K562 (cell line): ENCODE measurements around the gene PCED1B. TPM values are rescaled to one million over a fixed set of nuclear protein-coding genes. Genes with fewer than 3 reads are reported as not detected.
A peak's percentile ranks its signal among the peaks of the same experiment; 100 is the strongest.

Experiments used
- ATAC-seq: fragments of 200-7000 bp; cut with Tn5 transposase; 3 replicates; pipeline ENCODE4 v1.9.1; 2020; ENCODE audit warnings: moderate library complexity
- BruUV-seq: library from RNA; stranded (reverse); fragments of 400-500 nt; replicated peaks from 2 replicates; lab custom pipeline; 2021; lab: Mats Ljungman, UMichigan
- CTCF ChIA-PET: fragments of 300-600 bp; formaldehyde crosslinking; extraction: SDS; loops from one replicate; lab custom pipeline; 2021; ENCODE audit warnings: low intra/inter-chr PET ratio; lab: Yijun Ruan, JAX
- POLR2A ChIA-PET: fragments of 300-600, 350-650 bp; sonication (Branson Sonifier 250); formaldehyde crosslinking; extraction: SDS; loops from one replicate; lab custom pipeline; 2021; ENCODE audit warnings: antibody characterized with exemption, inconsistent platforms; lab: Yijun Ruan, JAX
- DNase-seq, 4 experiments: peaks; one replicate each; pipeline versions ENCODE4 v3.0.0 to v3.0.0-alpha.2; 2011 to 2018; ENCODE audit warnings: low spot score in 3 of 4, mixed read lengths in 3 of 4; ENCODE audit errors: extremely low read depth in 1 of 4
- FAIRE-seq: peaks from 2 replicates; lab custom pipeline; 2011; peaks lifted over from hg19 to GRCh38; lab: Jason Lieb, UNC
- H2AFZ ChIP-seq: 2 replicates; pipeline ENCODE4 v1.6.0; 2011; ENCODE audit warnings: low read depth, low read length, control low read depth, inconsistent platforms
- H3K27ac ChIP-seq: fragments of 200-600 bp; 3 replicates; pipeline ENCODE4 v1.8.0; 2011; ENCODE audit warnings: low read depth, mild to moderate bottlenecking, control low read depth, inconsistent platforms, low read length, moderate library complexity, mixed read lengths; ENCODE audit errors: extremely low read depth
- H3K27me3 ChIP-seq, 2 experiments: fragments of 300-600 bp in 1 of 2; 2 replicates in 1 of 2; 3 replicates in 1 of 2; pipeline versions ENCODE4 v1.6.0 to v1.8.0; 2011; ENCODE audit warnings: inconsistent platforms in 2 of 2, low read length in 2 of 2, mild to moderate bottlenecking in 1 of 2, mixed read lengths in 1 of 2, moderate library complexity in 1 of 2; ENCODE audit not compliant: control insufficient read depth in 2 of 2, insufficient read depth in 2 of 2
- H3K36me3 ChIP-seq: fragments of 300-600 bp; 3 replicates; pipeline ENCODE4 v1.8.0; 2011; ENCODE audit warnings: mild to moderate bottlenecking, low read length, inconsistent platforms; ENCODE audit not compliant: control insufficient read depth, insufficient read depth
- H3K4me1 ChIP-seq, 2 experiments: fragments of 200-600 bp in 1 of 2; replicated peaks in 1 of 2; 2 replicates in 1 of 2; 3 replicates in 1 of 2; pipeline versions ENCODE4 v1.5.1 to v1.8.0; 2011; ENCODE audit warnings: inconsistent platforms in 2 of 2, low read length in 2 of 2, mild to moderate bottlenecking in 1 of 2, mixed read lengths in 1 of 2, moderate library complexity in 1 of 2; ENCODE audit not compliant: control insufficient read depth in 2 of 2, insufficient read depth in 2 of 2
- H3K4me2 ChIP-seq: 2 replicates; pipeline ENCODE4 v1.6.1; 2011; ENCODE audit warnings: low read length, control low read depth, inconsistent platforms, mixed read lengths; ENCODE audit not compliant: insufficient read depth
- H3K4me3 ChIP-seq: fragments of 200-600 bp; sonication (generic), shearing (Covaris generic); 2 replicates; pipeline ENCODE4 v1.5.1; 2016; ENCODE audit warnings: control low read depth, inconsistent platforms
- H3K79me2 ChIP-seq: fragments of 200-600 bp; 3 replicates; pipeline ENCODE4 v1.8.0; 2011; ENCODE audit warnings: low read length, inconsistent platforms; ENCODE audit not compliant: control insufficient read depth, insufficient read depth
- H3K9ac ChIP-seq, 2 experiments: 2 replicates each; pipeline versions ENCODE4 v1.6.0 to v1.6.1; 2011; ENCODE audit warnings: low read depth in 2 of 2, low read length in 2 of 2, control low read depth in 1 of 2, inconsistent platforms in 1 of 2, mild to moderate bottlenecking in 1 of 2, mixed read lengths in 1 of 2; ENCODE audit not compliant: insufficient read depth in 1 of 2
- H3K9me1 ChIP-seq: one replicate; pipeline ENCODE4 v1.6.0; 2011; ENCODE audit warnings: inconsistent platforms, mild to moderate bottlenecking, low read length, moderate library complexity; ENCODE audit not compliant: control insufficient read depth, insufficient read depth
- H3K9me3 ChIP-seq: replicated peaks from 2 replicates; pipeline ENCODE4 v1.5.1; 2011; ENCODE audit warnings: low read depth, low read length, inconsistent platforms; ENCODE audit not compliant: control insufficient read depth, insufficient read depth
- H4K20me1 ChIP-seq: replicated peaks from 2 replicates; pipeline ENCODE4 v1.6.1; 2011; ENCODE audit warnings: low read length, inconsistent platforms, mixed read lengths; ENCODE audit not compliant: control insufficient read depth, insufficient read depth
- E2F5 ChIP-seq: sonication (generic); formaldehyde crosslinking; IDR thresholded peaks from 2 replicates; pipeline ENCODE4 v1.8.0; 2022; ENCODE audit warnings: mild to moderate bottlenecking, missing genetic modification reagents
- MAFK ChIP-seq: IDR thresholded peaks from 2 replicates; pipeline ENCODE4 v1.6.1; 2011; ENCODE audit warnings: low read length, improper control_type of control experiment
- NR2C2 ChIP-seq, 2 experiments: fragments of 200-800 bp in 1 of 2; sonication (Bioruptor generic) in 1 of 2; sonication (generic) in 1 of 2; formaldehyde crosslinking in 1 of 2; IDR thresholded peaks; 2 replicates each; pipeline versions ENCODE4 v1.6.1 to v1.8.0; 2016 to 2022; ENCODE audit warnings: mild to moderate bottlenecking in 1 of 2, missing compliant biosample characterization in 1 of 2, missing genetic modification characterization in 1 of 2, missing genetic modification reagents in 1 of 2
- TBP ChIP-seq: optimal IDR thresholded peaks from 2 replicates; pipeline ENCODE3; 2011; ENCODE audit warnings: low read depth, low read length, improper control_type of control experiment
- TRIM28 ChIP-seq: fragments of 450-650 bp; IDR thresholded peaks from 2 replicates; pipeline ENCODE4 v1.6.1; 2017
- ZNF23 ChIP-seq: fragments of 250-450 bp; sonication (Bioruptor Pico); IDR thresholded peaks from 2 replicates; pipeline ENCODE4 v1.4.0; 2020; ENCODE audit warnings: mild to moderate bottlenecking
- WGBS: fragments of 100-300 bp; shearing (Covaris generic); methylation state at CpG from one replicate; pipeline ENCODE4 v1.1.6; 2016; ENCODE audit warnings: low coverage, mixed read lengths; ENCODE audit not compliant: insufficient coverage; ENCODE audit errors: missing lambda C conversion rate; 5-methylcytosine and 5-hydroxymethylcytosine counted together
- in situ Hi-C: fragments of 300-500 bp; cut with MboI; formaldehyde crosslinking; loops from 4 replicates; pipeline ENCODE4 v1.15.0; 2018; ENCODE audit warnings: inconsistent platforms, mixed read lengths
- intact Hi-C: fragments of 100-400 bp; cut with micrococcal nuclease; formaldehyde crosslinking; loops from 2 replicates; pipeline ENCODE4 v1.14.2; 2022
- polyA plus RNA-seq, 8 experiments: library from polyadenylated mRNA; depleted of rRNA in 4 of 8; stranded (reverse) in 5 of 8; unstranded in 3 of 8; fragments of >200 nt; fragmentation: Nextera tagmentation in 2 of 8; fragmentation: Illumina TruSeq in 1 of 8; extraction: Ambion mirVana in 2 of 8; extraction: Trizol in 1 of 8; gene quantifications; 2 replicates each; pipeline versions ENCODE4 v1.2.1 to v1.2.3, GENCODE V29; 2011 to 2014; ENCODE audit warnings: inconsistent platforms in 1 of 8, missing spikeins in 1 of 8
- total RNA-seq, 7 experiments: library from RNA; depleted of rRNA in 6 of 7; stranded (reverse); fragments of >200 nt in 6 of 7; fragmentation: Illumina TruSeq in 2 of 7; extraction: Trizol in 2 of 7; gene quantifications; 2 replicates each; pipeline versions ENCODE4 v1.2.1 to v1.2.3, GENCODE V29; 2011 to 2021; ENCODE audit warnings: low replicate concordance in 1 of 7
- TF ChIP-seq, protein P1 (sequence below): sonication (generic); formaldehyde crosslinking; IDR thresholded peaks from 2 replicates; pipeline ENCODE4 v1.8.0; 2022; ENCODE audit warnings: missing genetic modification reagents, mild to moderate bottlenecking, borderline replicate concordance
- TF ChIP-seq, protein P2 (sequence below): sonication (generic); formaldehyde crosslinking; IDR thresholded peaks from 2 replicates; pipeline ENCODE4 v1.8.0; 2023; ENCODE audit warnings: missing genetic modification reagents, mild to moderate bottlenecking, borderline replicate concordance
- TF ChIP-seq, protein P3 (sequence below): sonication (generic); formaldehyde crosslinking; IDR thresholded peaks from 2 replicates; pipeline ENCODE4 v1.8.1; 2023; ENCODE audit warnings: mild to moderate bottlenecking, missing genetic modification reagents, moderate library complexity

Gene PCED1B
- total and polyA plus RNA-seq, 9 of the 15 experiments (the other 6 are each of a cell fraction or from before 2014, with no cell fraction given), result 1.2 to 9.3 (median 2.5) TPM

DNA sequence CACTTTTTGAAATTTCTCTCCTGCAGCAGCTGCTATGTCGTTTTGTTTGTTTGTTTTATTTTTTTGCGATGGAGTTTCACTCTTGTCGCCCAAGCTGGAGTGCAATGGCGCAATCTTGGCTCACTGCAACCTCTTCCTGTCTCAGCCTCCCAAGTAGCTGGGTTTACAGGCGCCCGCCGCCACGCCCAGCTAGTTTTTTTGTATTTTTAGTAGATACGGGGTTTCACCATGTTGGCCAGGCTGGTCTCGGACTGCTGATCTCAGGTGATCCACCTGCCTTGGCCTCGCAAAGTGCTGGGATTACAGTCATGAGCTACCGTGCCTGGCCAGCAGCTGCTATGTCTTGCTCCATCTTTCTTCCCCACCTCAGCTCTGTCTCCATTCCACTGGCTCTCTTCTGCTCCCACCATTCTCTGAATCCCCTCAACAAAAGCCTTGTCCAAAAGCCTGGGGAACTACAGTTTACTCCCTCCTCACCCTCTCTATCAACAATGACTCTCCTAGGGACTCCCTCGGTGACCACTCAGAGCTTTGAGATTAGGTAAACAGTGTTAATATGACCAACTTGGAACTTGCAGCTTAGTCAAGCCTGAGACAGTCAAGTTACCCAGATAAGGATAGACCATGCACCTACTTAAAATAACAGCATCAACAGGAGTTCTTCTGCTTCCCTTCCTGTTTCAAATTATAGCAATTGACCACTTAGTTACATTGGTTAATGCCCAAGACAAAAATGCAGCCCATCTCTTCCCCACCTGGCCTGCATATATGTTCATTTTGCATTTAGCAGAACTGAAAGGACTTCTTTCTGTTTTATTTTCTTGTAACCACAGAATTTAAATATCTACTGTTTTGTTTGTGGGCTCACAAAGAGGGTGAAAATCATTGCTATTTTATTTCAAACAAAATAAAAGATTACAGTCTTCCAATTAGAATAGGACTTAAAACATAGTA is 189.4 kb downstream of the PCED1B start:
- Histone ChIP-seq H3K4me2 (no peak overlapping the region), H3K4me1 (peaks cover 0 to 44% of the 10 kb centered on the region in 2 experiments; a peak in 4 of 5 replicates), H3K36me3 (no peaks in the 10 kb centered on the region), H3K27me3 (no peaks in the 10 kb centered on the region), H3K4me3 (no peak overlapping the region), H2AFZ (peak overlapping the region; percentile 37), H4K20me1 (no peaks in the 10 kb centered on the region), H3K9ac (no peak overlapping the region), H3K9me1 (no peaks in the 10 kb centered on the region), H3K9me3 (no peaks in the 10 kb centered on the region), H3K27ac (peak overlapping the region; percentile 33; the same call in 1 of the 3 replicates), H3K79me2 (no peaks in the 10 kb centered on the region)
- WGBS, result 78% methylated on average over 13 of the region's 13 CpGs
- 0 out of 3 replicates have a peak, but pooled peaks have one; percentile 14 for ATAC-seq
- intact Hi-C loops (no loop called here), in situ Hi-C loops (no loop called here)
- DNase-seq, result no peak
- peak; percentile 59 for FAIRE-seq
- no TSS peak for BruUV-seq
- CTCF ChIA-PET, result no interaction called here
- POLR2A ChIA-PET, result interaction anchor here (0.7 to 1.4 kb wide), 4 partner anchors 9 to 53 kb away, joined by 3 to 5 read pairs (median 3); no protein-coding TSS in a partner anchor
- TF ChIP-seq, protein P1, sequence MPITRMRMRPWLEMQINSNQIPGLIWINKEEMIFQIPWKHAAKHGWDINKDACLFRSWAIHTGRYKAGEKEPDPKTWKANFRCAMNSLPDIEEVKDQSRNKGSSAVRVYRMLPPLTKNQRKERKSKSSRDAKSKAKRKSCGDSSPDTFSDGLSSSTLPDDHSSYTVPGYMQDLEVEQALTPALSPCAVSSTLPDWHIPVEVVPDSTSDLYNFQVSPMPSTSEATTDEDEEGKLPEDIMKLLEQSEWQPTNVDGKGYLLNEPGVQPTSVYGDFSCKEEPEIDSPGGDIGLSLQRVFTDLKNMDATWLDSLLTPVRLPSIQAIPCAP (CRISPR knock-in tag), result no peak
- TF ChIP-seq, protein P2, sequence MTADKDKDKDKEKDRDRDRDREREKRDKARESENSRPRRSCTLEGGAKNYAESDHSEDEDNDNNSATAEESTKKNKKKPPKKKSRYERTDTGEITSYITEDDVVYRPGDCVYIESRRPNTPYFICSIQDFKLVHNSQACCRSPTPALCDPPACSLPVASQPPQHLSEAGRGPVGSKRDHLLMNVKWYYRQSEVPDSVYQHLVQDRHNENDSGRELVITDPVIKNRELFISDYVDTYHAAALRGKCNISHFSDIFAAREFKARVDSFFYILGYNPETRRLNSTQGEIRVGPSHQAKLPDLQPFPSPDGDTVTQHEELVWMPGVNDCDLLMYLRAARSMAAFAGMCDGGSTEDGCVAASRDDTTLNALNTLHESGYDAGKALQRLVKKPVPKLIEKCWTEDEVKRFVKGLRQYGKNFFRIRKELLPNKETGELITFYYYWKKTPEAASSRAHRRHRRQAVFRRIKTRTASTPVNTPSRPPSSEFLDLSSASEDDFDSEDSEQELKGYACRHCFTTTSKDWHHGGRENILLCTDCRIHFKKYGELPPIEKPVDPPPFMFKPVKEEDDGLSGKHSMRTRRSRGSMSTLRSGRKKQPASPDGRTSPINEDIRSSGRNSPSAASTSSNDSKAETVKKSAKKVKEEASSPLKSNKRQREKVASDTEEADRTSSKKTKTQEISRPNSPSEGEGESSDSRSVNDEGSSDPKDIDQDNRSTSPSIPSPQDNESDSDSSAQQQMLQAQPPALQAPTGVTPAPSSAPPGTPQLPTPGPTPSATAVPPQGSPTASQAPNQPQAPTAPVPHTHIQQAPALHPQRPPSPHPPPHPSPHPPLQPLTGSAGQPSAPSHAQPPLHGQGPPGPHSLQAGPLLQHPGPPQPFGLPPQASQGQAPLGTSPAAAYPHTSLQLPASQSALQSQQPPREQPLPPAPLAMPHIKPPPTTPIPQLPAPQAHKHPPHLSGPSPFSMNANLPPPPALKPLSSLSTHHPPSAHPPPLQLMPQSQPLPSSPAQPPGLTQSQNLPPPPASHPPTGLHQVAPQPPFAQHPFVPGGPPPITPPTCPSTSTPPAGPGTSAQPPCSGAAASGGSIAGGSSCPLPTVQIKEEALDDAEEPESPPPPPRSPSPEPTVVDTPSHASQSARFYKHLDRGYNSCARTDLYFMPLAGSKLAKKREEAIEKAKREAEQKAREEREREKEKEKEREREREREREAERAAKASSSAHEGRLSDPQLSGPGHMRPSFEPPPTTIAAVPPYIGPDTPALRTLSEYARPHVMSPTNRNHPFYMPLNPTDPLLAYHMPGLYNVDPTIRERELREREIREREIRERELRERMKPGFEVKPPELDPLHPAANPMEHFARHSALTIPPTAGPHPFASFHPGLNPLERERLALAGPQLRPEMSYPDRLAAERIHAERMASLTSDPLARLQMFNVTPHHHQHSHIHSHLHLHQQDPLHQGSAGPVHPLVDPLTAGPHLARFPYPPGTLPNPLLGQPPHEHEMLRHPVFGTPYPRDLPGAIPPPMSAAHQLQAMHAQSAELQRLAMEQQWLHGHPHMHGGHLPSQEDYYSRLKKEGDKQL, result no peak
- TF ChIP-seq TRIM28, result no peak
- TF ChIP-seq, protein P3, sequence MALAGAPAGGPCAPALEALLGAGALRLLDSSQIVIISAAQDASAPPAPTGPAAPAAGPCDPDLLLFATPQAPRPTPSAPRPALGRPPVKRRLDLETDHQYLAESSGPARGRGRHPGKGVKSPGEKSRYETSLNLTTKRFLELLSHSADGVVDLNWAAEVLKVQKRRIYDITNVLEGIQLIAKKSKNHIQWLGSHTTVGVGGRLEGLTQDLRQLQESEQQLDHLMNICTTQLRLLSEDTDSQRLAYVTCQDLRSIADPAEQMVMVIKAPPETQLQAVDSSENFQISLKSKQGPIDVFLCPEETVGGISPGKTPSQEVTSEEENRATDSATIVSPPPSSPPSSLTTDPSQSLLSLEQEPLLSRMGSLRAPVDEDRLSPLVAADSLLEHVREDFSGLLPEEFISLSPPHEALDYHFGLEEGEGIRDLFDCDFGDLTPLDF (CRISPR knock-in tag), result no peak
- TF ChIP-seq ZNF23 (CRISPR knock-in tag), result no peak
- TF ChIP-seq E2F5 (CRISPR knock-in tag), result no peak
- no peak for TF ChIP-seq TBP
- TF ChIP-seq MAFK, result no peak
- no peak for TF ChIP-seq NR2C2 (CRISPR knock-in tag; IDR thresholded peaks at IDR 0.05)
- no peak for TF ChIP-seq NR2C2 (tag; IDR thresholded peaks at IDR 0.05)
